NCI-H2107 treated with DMSO at 0.1 percent for 48 hours (cell line): ENCODE measurements around the gene LIFR.
A peak's percentile ranks its signal among the peaks of the same experiment; 100 is the strongest.

Experiments
- DNase-seq: peaks from one replicate; lab custom pipeline; 2025; ENCODE audit not compliant: unreplicated experiment; lab: John Stamatoyannopoulos, UW

LIFR gene

DNA sequence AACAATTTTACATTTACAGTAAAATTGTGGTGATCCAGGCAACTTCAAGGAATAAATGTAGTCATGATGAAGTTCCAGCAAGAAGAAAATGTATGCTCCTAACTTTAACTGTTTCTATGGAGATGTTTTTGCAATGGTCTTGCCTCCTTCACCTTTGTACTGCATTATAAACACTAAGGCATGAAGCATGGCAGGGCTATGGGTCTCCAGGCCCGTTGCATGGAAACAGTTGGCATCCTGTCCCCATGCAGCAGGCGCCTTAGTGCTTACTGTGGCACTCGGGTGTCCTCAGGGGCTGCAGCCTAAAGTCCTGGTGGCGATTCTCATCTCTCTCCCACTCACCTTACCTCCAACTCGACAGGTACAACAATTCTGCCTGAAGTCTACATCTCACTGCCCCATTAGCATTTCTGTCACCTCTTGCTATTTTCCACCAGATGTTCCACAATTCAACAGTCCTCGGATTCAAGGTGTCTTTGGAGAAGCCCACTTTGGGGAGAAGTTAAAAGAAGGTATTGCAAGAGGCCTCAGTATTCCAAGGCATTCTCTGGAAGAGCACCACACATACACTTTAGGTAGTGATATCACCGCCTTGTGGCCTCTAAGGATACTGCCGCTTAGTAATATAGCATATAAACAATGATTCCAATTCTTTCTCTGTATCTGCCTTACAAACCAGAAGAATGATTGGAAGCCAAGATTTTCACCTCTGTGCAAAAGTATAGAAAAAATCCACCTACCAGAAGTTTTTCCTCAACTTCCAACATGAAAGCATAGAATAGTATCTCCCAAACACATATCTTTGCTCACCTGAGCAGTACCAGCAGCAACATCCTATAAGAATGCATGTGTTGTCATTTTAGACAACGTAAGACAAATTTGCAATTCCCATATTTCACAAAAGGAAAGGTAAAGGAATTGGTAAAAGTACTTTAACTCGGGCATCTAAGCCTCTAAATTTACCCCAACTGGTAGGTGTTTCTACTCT is 5.1 kb downstream of the LIFR start:
- peak; percentile 72 for DNase-seq

DNA sequence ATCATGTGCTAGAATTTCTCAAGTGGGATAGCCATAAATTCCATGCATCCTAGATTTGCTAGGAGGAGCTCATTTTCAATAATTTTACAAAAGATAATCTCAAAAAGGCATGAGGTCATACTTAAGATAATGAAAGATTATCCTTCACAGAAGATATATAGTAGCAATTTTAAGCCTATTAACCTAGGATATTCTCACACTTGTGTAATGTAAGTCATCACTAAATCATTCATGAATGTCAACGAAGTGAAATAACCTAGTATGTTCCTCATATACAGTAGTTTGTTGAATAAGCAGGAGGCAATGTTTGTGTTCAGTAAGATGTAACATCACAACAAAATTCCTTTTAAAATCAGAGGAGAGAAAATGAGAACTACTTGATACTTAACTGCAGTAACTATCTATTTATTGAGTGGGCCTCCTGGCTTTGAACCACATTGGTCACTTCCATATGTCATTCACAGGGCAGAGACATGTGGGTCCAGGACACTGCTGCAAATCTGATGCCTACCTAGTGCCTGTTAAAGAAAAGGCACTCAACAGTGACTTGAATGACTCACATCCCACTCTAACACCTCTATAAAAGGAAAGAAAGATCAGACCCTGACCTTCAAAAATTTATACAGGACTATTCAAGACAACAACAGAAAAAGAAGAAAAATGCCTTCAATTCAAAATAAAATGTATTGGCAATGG is 8.2 kb downstream of the LIFR start:
- no peak for DNase-seq

DNA sequence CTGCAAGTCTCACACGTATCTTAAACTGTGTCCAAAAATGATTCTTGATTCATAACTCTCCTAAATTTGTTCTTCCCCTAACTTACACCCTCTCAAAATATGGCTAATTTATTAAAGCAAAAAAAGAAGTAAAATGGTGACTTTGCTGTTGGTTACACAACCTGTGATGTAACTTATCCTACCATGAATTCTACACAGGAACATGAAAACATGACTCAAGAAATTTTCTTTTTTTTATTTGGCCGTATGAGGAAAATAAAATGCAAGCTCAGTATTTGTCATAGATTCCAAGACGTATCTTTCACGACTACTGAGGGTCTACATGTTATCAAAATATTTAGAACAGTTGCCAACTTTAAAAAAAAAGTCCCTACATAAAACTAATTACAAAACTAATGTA is 9.2 kb downstream of the LIFR start:
- DNase-seq, result no peak

DNA sequence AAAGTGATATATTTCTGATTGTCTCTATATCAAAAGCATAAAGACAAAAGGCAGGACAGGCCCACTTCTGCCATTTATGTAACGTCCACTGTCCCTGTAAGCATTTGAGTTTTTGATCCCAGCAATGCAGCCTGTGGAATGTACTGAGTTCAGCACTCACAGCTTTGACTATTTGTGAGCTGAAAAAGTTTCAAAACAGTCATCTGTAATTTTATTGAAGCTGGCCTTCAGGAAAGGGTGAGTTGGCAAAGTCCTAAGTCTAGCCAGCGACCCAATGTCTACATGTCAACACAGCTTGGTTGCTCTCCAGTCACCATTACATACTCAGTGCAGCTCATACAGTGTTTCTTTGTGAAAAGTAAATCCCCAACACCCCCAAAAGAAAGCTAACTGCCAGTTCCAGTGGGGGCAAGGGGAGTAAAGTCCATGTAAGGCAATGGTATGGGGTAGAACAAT is 9.7 kb downstream of the LIFR start:
- no peak for DNase-seq

DNA sequence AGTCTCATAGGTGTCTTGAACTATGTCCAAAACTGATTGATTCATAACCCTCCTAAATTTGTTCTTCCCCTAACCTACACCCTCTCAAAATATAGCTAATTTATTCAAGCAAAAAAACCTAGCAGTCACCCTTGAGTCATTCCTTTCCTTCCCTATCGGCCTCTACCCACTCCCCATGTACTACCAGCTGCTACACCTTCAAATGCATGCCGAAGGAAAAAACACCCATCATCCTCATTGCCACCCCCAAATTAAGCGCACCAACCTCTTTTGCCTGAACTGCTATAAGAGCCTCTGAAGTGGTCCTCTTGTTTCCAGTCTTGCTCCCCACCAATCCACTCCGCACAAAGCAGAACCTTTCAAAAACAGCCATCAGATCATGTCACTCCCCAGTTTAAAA is 12.6 kb downstream of the LIFR start:
- peak; percentile 54 for DNase-seq

DNA sequence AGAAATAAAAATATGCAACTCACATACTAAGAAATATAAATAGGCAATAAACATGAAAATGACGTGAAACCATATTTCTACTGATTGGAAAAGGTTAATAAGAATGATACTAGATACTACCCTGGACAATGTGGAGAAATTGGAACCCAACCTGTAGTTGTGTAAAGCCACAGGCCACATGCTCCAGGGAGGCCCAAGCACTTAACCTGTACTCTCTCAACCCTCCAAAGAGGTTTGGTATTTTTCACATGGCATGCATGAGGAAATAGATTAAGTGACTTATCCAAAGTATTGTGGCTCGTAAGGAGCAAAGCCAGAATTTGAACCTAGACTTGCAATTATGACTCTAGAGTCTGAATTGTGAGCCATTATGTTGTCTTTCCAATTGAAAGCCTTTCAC is 13.4 kb downstream of the LIFR start:
- DNase-seq, result peak; percentile 62

DNA sequence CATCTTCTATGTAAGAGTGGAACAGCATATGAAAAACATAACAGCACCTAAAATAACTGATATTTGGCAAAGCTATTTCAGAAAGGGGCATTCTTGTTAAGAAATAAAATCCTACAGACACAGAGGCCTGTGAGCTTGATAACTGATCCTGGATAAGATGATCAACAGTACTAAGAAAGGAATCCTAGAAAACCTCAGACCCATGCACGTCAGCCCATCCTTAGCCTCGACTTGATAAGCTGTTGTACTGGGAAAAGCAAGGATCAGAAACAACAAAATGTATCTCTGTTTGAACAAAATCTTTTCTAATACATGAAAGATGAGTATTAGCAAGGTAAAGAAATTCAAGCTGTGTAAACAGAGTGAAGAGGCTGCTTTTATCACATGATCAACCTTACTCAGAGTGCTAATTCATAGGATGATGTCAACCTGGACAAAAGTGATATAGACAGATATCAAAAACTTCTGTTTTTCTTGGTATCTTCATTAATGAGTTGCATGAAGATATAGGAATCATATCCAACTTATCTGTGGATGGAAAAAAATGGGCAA is 15.2 kb downstream of the LIFR start:
- peak; percentile 83 for DNase-seq

DNA sequence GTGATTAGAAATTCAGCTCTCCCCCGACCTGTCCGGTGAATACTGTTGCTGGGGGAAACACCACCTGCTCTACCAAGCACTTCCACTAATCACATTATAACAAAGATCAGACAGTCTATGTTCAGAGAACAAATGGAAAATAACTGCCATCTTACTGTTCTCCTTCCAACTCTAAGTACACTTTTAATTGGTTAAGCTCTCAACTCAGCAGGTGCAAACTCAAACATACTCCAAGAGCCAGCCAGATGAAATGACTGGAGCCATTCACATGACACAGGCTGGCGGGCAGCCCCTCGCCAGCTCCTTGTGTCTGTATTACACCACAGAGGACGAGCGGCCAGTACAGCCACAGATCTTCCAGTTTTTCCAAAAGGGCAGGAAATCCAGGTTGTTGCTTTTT is 16.1 kb downstream of the LIFR start:
- DNase-seq, result peak; percentile 99

DNA sequence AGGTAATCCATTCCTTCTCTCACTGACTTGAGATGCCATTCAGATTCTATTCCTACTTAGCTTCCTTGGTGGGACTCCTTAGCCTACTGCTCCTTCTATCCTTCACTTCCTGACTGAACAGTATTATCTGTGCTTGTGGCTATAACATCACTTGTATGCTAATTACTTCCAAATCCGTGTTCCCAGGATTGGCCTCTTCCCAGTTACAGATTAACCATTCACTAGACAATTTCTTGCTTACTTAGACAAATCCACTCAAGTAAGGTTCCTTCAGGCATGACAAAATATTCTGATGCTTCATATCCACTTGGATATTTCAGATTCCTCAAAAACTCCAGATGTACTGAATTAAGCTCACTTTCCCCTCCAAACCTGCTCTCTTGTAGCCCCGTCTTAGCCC is 18.3 kb downstream of the LIFR start:
- DNase-seq, result no peak

DNA sequence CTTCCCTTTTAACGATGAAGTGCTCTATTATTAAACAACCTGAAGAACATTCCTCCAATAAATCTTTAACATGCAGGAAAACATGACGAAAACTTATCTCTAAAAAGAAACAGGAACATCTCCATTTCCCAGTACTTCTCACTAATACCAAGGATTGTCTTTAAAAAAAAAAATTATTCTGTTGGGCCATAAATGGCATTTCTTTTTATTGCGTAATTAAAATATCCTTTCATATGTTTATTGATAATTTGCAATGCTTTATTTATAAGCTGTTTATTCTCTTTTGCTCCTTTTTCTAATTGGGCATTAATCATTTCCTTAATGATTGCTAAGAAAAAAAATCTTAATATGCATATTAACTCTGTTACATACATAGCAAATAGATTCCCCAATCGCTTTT is 18.9 kb downstream of the LIFR start:
- DNase-seq, result no peak

DNA sequence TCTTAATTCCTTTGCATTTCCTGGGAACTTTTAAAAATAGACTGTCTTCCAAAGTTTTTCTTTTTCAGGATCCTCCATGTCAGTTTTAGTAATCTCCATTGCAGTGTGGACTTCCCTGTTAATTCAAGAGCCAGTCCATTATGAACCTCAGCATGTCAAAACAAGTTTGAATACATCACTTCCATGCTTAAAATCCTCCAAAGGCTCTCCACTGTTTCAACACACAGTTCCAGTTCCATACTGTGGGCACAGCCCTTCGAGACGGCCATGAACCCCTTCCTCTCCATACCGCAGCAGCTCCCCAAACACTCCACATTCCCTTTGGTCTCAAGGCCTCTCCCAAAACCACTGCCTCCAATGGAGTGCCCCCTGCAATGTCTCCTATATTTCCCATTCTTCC is 19.5 kb downstream of the LIFR start:
- peak; percentile 58 for DNase-seq

DNA sequence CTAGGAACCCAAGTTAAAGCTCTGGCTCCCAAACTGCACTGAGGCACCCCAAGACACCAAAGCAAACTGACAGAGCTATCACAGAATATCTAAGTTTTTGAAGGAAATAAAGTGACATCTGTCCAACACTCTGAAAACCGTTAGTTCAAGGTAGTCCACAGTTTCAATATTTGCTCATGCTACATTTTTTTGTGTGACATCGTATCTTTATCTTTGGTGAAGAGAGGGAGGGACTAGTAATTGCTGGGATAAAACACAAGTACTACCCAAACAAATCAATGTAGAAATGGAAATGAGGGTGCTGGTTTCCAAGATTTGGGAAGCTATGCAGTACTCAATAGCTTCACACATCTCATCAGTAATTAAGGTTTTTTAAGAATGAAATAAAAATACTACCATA is 20.6 kb downstream of the LIFR start:
- no peak for DNase-seq

DNA sequence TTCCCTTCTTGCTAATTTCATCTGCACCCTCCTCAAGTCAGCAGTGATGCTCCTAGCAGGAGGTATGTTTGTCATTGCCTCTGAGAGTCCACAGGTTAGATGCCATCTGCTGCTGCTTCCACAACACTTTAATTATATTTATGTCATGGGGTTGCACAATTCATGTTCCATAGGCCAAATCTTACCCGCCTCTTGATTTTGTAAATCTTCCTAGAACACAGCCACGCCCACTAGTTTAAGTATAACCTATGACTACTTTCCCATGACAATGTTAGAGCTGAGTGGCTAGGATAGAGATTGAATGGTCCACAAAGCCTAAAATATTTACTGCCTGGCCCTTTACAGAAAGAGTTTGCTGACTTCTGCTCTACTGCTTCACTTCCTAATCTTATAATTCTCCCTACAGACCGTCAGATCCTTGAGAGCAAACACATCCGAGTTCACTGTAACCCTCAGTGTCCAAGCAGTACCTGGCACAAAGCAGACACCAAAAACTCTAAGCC is 21.1 kb downstream of the LIFR start:
- DNase-seq, result peak; percentile 62

DNA sequence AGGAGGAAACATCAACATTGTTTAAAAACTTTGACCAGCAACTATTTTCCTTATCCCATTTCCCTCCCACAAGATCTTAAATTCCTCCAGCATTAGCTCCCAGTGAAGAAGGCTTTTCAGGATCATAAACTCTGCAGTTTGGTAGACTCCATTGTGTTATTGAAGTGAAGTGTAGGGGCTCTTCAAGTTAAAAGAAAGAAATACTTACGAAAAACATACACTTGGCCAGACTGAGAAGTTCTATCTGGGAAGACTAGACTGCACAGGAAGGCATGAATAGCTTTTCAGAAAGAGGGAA is 22.3 kb downstream of the LIFR start:
- no peak for DNase-seq

DNA sequence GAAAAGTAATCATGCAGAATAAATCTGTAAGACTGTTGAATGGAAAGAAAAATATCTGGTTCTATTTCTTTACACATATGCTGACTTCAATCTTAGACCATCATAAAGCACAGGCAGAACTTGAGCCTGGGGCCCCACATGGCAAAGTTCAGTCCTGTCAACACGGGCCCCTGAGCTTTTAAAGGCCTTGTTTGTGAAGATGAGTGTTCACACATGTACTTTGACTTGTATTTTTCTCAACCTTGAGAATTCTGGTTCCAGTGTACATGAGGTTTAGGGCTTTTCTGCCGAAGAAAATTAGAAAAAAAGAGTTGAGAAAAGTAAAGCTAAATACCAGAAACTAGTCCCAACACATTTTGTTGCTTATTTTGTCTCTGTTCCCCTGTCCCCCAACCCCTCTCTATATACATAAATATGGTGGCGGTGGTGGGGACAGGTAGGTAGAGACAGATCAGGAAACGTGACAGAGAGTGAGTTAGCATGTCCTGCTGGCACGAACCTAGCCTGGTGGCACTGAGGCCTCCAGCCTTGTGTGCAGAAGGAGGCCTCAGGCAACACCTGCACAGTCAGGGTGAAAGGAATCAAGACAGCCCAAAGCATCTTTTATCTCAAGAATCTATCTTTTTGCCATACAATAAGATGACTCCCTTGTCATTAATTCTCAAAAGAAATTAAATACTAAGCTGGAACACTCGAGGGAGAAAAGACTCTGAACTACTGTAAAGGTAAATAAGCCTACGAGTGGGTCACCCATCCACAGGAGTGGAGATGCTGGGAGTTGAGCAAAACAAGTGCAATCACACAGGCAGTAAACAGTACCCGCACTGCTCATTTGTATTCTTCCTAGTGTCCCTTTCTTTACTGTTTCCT is 22.9 kb downstream of the LIFR start:
- DNase-seq, result peak; percentile 30

DNA sequence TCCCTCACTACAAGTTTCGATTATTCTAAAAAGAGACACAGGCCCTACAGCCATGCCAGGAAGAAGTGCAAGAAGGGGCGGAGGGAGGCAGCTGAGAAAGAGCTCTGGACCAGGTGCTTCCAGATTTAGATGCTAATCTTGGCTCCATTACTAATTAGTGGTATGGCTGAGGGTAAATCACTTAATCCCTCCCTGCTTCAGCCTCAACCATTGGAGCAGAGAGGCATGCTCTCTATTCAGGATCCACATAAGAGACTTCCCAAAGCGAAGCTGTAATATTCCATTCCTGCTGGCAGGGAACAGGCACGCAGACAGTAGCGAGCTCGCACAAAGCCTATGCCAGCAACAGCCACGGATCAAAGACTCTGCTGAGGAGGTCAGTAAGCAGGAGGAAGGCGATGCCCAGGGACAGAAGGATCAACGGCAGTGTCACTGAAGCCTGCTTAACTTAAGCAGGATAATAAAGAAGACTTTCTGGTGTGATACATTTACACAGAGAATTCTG is 24.2 kb downstream of the LIFR start:
- DNase-seq, result peak; percentile 84

DNA sequence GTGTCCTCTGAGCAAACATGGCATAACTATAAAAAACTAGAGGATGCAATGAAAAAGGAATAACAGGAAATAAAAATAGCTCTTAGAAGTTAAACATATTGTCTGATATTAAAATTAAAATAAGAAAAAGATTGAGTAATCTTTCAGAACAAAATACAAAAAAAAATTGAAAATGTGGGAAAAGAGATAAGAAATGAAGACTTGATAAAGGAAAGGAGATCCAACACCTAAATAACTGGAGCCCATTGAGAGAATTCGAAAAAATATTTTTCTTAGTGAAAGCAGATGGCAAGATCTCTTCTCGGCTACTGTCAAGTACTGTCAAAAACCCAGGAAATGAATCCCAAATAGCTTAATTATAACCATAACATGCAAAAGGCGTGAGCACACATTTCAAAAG is 24.9 kb downstream of the LIFR start:
- no peak for DNase-seq

DNA sequence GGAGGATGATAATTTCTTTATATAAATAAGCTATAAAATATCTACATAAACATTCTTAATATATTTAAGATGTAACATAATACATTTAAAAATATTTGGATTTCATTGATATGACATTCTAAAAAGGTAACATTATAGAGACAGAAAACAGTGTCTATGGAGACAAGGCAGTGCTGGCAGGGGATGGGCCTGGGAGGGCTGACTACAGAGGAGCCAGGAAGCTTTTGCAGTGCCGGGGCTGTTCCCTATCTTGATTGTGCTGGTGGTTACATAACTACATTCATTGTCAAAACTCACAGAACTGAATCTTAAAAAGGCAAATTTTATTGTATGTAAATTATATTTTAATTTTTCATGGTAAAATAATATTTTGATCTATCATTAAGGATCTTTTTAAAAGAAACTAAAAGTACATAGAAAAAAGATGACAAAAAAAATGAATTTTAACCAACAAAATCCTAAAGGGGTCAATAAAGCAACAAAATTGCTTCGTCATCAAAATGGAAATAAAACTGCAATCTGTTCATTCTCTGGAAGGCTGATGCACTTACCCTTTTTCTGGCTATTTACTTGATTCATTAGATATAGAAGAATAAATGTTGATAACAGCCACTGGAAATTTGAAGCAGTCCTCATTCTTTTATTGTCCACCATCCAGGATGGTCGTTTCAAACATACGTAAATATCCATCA is 26.3 kb downstream of the LIFR start:
- DNase-seq, result peak; percentile 30

DNA sequence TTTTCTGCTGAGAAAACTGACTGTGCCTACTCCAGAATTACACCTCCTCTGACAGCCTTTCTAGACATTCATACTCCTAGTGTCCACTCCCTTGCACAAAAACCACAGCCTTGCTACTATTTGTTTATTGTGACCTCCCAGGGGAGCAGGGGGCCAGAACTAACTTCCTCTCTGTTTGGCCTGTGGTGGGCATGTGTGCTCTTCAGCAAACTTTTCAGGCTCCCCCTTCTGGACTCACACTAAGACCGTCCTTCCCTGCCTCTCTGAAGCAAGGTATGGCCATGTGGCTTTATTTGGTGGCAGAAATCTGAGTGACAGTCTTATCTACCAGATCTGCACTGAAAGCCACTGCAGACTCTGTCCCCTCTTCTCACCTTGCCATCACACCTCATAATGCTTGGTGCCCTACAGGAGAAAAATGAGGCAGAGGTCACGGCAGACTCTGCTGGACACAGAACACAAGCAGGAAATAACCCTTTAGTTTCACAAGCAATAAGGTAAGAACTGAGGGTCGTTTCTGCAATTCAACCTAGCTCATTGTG is 28.2 kb downstream of the LIFR start:
- DNase-seq, result no peak

DNA sequence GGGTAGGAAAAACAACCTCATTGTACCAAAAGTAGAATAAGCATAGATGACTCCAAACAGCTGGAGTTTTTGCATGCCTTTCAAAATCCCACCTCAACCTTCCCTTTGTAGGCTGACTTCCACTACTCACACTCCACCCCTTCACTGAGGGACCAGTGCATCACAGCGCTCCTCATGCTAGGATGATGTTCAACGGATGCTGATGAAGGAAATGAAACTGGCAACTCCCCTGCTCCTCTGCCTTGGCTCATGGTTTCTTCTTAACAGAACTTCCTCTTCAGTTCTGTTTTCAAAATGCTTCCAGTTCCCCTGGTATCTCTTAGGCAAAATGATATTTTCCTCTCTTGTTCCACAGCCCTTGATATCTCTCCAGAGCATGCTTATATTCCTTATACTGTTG is 29.0 kb downstream of the LIFR start:
- DNase-seq, result no peak
